Adrenal gland (tissue), 12 donors: ENCODE data around the gene TRAPPC11. TPM values are rescaled to one million over a fixed set of nuclear protein-coding genes. Genes with fewer than 3 reads are reported as not detected.

Source experiments
- DNase-seq, 7 donors: peaks; one replicate each; pipeline ENCODE4 v3.0.0-alpha.2; 2019 to 2020
- H3K27ac ChIP-seq, 5 donors: fragments of 200-600 bp; sonication (generic) in 4 of 5; 1 replicate in 3 of 5; 2 replicates in 2 of 5; pipeline versions ENCODE4 v1.5.1 to v1.8.0; 2016 to 2020; ENCODE audit warnings: mild to moderate bottlenecking in 1 of 5
- H3K27me3 ChIP-seq: fragments of 200-600 bp; 2 replicates; pipeline ENCODE4 v1.8.0; 2021
- H3K36me3 ChIP-seq, 2 donors: fragments of 200-600 bp; replicated peaks in 1 of 2; 1 replicate in 1 of 2; 2 replicates in 1 of 2; pipeline versions ENCODE4 v1.5.1 to v1.8.0; 2018 to 2022
- H3K4me1 ChIP-seq, 2 donors: fragments of 200-600 bp; replicated peaks in 1 of 2; 1 replicate in 1 of 2; 2 replicates in 1 of 2; pipeline versions ENCODE4 v1.5.1 to v1.8.0; 2018 to 2021
- H3K4me3 ChIP-seq, 4 donors: fragments of 200-600 bp; sonication (generic) in 3 of 4; one replicate each; pipeline ENCODE4 v1.5.1; 2016 to 2018
- H3K9me3 ChIP-seq, 3 donors: fragments of 200-600 bp; sonication (generic) in 1 of 3; replicated peaks in 1 of 3; 1 replicate in 2 of 3; 2 replicates in 1 of 3; pipeline versions ENCODE4 v1.5.1 to v1.8.0; 2016 to 2021
- CTCF ChIP-seq, 6 experiments: fragments of 450-650 bp in 4 of 6; fragments of 200-600 bp in 2 of 6; sonication (generic) in 1 of 6; IDR thresholded peaks; 1 replicate in 5 of 6; 2 replicates in 1 of 6; pipeline versions ENCODE4 v1.5.1 to v1.8.0; 2016 to 2021; ENCODE audit warnings: antibody characterized with exemption in 6 of 6, mild to moderate bottlenecking in 2 of 6, moderate library complexity in 1 of 6
- POLR2A ChIP-seq, 2 donors: fragments of 450-650 bp; IDR thresholded peaks; one replicate each; pipeline ENCODE4 v1.6.1; 2017; ENCODE audit warnings: antibody characterized with exemption in 2 of 2, mild to moderate bottlenecking in 2 of 2, moderate library complexity in 1 of 2
- WGBS, 4 donors: extraction: QIAGEN DNeasy Blood & Tissue Kit in 2 of 4; methylation state at CpG; one replicate each; pipeline versions ENCODE4 v1.1.5 to v1.1.7; 2013 to 2017; 5-methylcytosine and 5-hydroxymethylcytosine counted together
- intact Hi-C, 2 donors: fragments of 100-400 bp; cut with DNase I; formaldehyde crosslinking; loops; one replicate each; pipeline versions ENCODE4 v1.14.1 to v1.15.0; 2022 to 2023
- polyA plus RNA-seq, 3 donors: library from polyadenylated mRNA; stranded (reverse); fragments of 200-250 nt in 2 of 3; fragments of 350-450 nt in 1 of 3; fragmentation: Illumina TruSeq in 1 of 3; extraction: RNeasy Lipid Tissue Mini Kit (QIAGEN cat#74804) in 1 of 3; gene quantifications; one replicate each; pipeline ENCODE4 v1.2.3, GENCODE V29; 2013 to 2014
- total RNA-seq, 9 donors: library from RNA; depleted of rRNA in 4 of 9; stranded (reverse); fragments of >200 nt in 4 of 9; fragments of 120-200 nt in 1 of 9; fragmentation: NEBNext Ultra II Directional in 1 of 9; extraction: Animal tissue kit (Norgen Biotek cat#: 25700) in 1 of 9; gene quantifications; one replicate each; pipeline versions ENCODE4 v1.1.0 to v1.2.4, GENCODE V29; 2013 to 2023
- donor health status: healthy with polysubstance abuse.
- donor health status: Bipolar disorder and iron deficiency.
- donor health status: DM: yes; HTN: yes; CAD: no.
- donor health status: DM: no; HTN: no; CAD: no.
- donor health status: DM: no; HTN: no; CAD: no.
- donor health status: DM: yes; HTN: yes; CAD: no.

The TRAPPC11 gene
- total and polyA plus RNA-seq, 12 donors = 20.5 to 116 (median 44.6) TPM

GRCh38 chr4:183691897-183692296 lies 32.8 kb downstream of the TRAPPC11 start:
- no peaks in the 10 kb centered on the region for H3K4me1 ChIP-seq
- no peaks in the 10 kb centered on the region for H3K27me3 ChIP-seq
- TF ChIP-seq POLR2A (IDR thresholded peaks at IDR 0.05) (no peak), CTCF (IDR thresholded peaks at IDR 0.05) (no peak)
- H3K4me3 ChIP-seq = no peak overlapping the region
- no peak overlapping the region for H3K27ac ChIP-seq
- intact Hi-C loops = no loop called here
- H3K9me3 ChIP-seq = no peaks in the 10 kb centered on the region
- peaks cover 0 to 71% of the 10 kb centered on the region in 2 donors for H3K36me3 ChIP-seq
- DNase-seq = no peak

GRCh38 chr4:183698909-183699308 lies 39.8 kb downstream of the TRAPPC11 start:
- H3K4me3 ChIP-seq = no peak overlapping the region
- intact Hi-C loops = no loop called here
- no peak overlapping the region for H3K27ac ChIP-seq
- TF ChIP-seq POLR2A (IDR thresholded peaks at IDR 0.05) (no peak), CTCF (IDR thresholded peaks at IDR 0.05) (no peak)
- H3K4me1 ChIP-seq = no peaks in the 10 kb centered on the region
- H3K27me3 ChIP-seq = no peaks in the 10 kb centered on the region
- DNase-seq = no peak
- no peaks in the 10 kb centered on the region for H3K9me3 ChIP-seq
- H3K36me3 ChIP-seq = peaks cover 0 to 92% of the 10 kb centered on the region in 2 donors

DNA sequence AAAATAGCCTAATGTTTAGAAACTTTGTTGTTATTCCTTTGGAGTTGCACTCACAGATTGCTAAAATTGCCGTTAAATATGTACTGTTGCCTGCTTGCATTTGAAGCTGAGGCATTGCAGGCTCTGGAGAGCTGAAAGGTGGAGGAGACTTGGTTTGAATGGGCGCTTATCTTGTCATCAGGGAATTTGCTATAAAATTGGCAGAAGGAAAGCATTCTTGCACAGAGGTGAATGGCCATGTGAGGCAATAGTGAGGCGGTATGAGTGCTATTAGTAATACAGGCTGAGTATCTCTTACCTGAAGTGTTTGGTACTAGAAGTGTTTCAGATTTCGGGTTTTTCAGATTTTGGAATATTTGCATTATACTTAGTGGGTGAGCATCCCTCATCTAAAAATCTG lies 41.3 kb downstream of the TRAPPC11 start:
- TF ChIP-seq CTCF (IDR thresholded peaks at IDR 0.05) (no peak), POLR2A (IDR thresholded peaks at IDR 0.05) (no peak)
- no peaks in the 10 kb centered on the region for H3K27me3 ChIP-seq
- intact Hi-C loops = no loop called here
- peaks cover 0 to 84% of the 10 kb centered on the region in 2 donors for H3K36me3 ChIP-seq
- no peak overlapping the region for H3K4me3 ChIP-seq
- no peak for DNase-seq
- no peak overlapping the region for H3K27ac ChIP-seq
- no peaks in the 10 kb centered on the region for H3K4me1 ChIP-seq
- H3K9me3 ChIP-seq = no peaks in the 10 kb centered on the region
- WGBS, 4 donors = 91 to 97% (median 94%) methylated on average over 4 of the region's 4 CpGs

DNA sequence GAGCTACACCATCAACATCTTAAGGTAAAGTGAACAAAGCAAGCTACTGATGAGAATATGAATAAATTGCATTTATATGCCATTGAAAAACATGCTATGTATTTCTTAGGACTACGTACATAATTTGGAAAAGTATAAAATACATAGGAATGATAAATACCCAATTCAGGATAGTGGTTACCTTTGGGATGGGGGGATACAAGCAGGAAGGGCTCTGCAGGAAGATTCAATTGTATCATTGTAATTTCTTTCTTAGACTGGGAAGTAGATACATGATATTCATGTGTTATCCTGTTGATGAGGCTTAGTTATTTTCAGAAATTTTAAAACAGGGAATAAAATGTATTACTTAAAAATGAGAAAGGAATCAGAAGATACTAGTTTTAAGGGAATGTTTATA lies 43.4 kb downstream of the TRAPPC11 start:
- Histone ChIP-seq H3K4me3 (no peak overlapping the region), H3K9me3 (no peaks in the 10 kb centered on the region), H3K27ac (no peak overlapping the region), H3K36me3 (peaks cover 0 to 79% of the 10 kb centered on the region in 2 donors), H3K27me3 (no peaks in the 10 kb centered on the region), H3K4me1 (no peaks in the 10 kb centered on the region)
- TF ChIP-seq CTCF (IDR thresholded peaks at IDR 0.05) = no peak
- TF ChIP-seq POLR2A (IDR thresholded peaks at IDR 0.05) = no peak
- WGBS, 4 donors = 71 to 96% (median 96%) methylated on average over 1 of the region's 1 CpG
- DNase-seq = no peak
- intact Hi-C loops = no loop called here
